GM18861 (cell line): ENCODE results near the gene ZBTB32.
"Not testable (repeated sequence)": the region's sequence is repeated elsewhere in the genome, so short reads cannot be mapped to it uniquely, and the experiment has no call there.

Experiments used
- ATAC-seq: cut with Tn5 transposase; IDR thresholded peaks from one replicate; pipeline ENCODE4 v1.9.1; 2021; ENCODE audit not compliant: unreplicated experiment

ZBTB32 gene

GRCh38 chr19:35719402-35720162 is 15.2 kb downstream of the ZBTB32 start:
- ATAC-seq = no peak

DNA sequence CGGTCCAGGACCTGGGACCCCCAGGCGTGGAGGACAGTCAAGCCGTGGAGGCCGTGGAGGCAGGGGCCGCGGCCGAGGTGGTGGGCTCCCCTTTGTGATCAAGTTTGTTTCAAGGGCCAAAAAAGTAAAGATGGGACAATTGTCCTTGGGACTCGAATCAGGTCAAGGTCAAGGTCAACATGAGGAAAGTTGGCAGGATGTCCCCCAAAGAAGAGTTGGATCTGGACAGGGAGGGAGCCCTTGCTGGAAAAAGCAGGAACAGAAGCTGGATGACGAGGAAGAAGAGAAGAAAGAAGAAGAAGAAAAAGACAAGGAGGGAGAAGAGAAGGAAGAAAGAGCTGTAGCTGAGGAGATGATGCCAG is 15.8 kb downstream of the ZBTB32 start:
- ATAC-seq = no peak

DNA sequence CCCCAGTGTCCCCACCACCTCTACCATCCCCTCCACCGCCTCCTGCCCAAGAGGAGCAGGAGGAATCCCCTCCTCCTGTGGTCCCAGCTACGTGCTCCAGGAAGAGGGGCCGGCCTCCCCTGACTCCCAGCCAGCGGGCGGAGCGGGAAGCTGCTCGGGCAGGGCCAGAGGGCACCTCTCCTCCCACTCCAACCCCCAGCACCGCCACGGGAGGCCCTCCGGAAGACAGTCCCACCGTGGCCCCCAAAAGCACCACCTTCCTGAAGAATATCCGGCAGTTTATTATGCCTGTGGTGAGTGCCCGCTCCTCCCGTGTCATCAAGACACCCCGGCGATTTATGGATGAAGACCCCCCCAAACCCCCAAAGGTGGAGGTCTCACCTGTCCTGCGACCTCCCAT is 16.3 kb downstream of the ZBTB32 start:
- ATAC-seq = no peak

- ATAC-seq = no peak
Measured at GRCh38 chr19:35721374-35721773, 17.0 kb downstream of the ZBTB32 start.

DNA sequence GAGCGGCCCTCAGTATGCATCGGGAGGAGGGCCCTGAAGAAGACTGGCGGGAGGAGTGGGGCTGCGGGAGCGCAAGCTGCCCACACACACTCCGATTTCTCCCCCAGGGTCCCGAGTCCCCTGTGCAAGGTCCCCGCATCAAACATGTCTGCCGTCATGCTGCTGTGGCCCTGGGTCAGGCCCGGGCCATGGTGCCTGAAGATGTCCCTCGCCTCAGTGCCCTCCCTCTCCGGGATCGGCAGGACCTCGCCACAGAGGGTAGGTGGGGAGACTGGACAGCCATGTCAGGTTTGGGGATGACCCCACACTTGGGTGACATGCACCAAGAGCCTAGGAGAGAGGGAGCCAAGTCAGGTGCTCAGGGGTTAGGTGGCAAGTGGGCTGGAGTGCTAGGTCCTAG is 18.1 kb downstream of the ZBTB32 start:
- ATAC-seq = no peak

GRCh38 chr19:35722897-35723296 is 18.5 kb downstream of the ZBTB32 start:
- ATAC-seq = no peak

DNA sequence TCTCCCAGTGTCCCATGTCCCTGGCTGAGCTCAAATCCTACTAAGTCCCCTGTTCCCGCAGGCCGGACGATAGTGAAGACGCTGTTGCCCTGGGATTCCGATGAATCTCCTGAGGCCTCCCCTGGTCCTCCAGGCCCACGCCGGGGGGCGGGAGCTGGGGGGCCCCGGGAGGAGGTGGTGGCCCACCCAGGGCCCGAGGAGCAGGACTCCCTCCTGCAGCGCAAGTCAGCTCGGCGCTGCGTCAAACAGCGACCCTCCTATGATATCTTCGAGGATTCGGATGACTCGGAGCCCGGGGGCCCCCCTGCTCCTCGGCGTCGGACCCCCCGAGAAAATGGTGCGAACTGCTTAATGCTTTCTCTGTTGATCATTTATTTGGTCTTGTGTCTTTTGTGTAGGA is 19.3 kb downstream of the ZBTB32 start:
- ATAC-seq = no peak

DNA sequence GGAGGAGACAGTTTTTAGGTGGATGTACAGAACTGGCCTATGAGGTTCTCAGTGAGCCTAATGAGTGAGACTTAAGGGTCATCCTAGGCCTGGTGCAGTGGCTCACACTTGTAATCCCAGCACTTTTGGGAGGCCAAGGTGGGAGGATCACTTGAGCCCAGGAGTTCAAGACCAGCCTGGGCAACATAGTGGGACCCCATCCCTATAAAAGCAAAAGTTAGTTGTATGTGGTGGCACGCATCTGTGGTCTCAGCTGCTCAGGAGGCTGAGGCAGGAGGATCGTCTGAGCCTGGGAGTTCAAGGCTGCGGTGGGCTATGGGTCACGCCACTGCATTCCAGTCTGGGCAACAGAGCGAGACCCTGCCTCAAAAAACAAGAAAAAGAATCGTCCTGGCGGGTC is 19.8 kb downstream of the ZBTB32 start:
- not testable (repeated sequence) for ATAC-seq

DNA sequence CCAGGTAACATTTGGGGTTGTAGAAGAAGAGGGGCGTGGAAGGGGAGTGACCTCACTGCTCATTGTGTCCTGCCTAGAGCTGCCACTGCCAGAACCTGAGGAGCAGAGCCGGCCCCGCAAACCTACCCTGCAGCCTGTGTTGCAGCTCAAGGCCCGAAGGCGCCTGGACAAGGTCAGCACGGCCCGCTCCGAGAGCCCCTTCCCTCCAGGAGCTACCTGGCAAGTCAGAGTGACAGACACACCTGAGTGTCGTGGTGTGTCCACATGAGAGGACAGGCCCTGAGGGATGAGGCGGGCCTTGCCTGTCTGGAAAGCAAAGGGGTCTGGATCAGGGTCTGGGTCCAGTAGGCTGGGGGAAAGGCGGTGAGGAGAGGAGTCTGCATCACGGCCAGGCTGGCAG is 20.2 kb downstream of the ZBTB32 start:
- ATAC-seq = no peak

GRCh38 chr19:35725216-35725861 is 21.0 kb downstream of the ZBTB32 start:
- no peak for ATAC-seq

DNA sequence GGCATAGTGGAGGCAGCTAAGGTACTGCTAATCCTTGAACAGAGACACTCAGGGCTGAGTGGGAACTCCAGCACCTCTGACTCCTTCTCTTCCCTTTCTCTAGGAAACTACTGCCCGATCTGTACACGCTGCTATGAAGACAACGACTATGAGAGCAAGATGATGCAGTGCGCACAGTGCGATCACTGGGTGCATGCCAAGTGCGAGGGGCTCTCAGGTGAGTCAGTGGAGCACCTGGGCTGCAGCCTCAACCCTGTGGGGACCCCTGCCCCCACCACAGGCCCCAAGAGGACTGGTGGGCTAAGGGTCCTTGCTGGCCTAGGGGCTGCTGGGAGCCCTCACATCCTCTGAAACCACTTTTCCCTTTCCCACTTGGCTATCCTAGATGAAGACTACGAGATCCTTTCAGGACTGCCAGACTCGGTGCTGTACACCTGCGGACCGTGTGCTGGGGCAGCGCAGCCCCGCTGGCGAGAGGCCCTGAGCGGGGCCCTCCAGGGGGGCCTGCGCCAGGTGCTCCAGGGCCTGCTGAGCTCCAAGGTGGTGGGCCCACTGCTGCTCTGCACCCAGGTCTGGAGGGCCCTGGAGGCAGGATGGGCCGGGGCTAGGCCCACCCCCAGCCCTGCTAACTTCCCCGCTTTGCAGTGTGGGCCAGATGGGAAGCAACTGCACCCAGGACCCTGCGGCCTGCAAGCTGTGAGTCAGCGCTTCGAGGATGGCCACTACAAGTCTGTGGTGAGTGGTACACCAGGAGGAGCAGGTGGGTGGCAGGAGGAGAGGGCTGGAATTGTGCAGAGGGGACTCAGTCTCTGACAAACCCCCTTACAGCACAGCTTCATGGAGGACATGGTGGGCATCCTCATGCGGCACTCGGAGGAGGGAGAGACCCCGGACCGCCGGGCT is 22.9 kb downstream of the ZBTB32 start:
- ATAC-seq = no peak

DNA sequence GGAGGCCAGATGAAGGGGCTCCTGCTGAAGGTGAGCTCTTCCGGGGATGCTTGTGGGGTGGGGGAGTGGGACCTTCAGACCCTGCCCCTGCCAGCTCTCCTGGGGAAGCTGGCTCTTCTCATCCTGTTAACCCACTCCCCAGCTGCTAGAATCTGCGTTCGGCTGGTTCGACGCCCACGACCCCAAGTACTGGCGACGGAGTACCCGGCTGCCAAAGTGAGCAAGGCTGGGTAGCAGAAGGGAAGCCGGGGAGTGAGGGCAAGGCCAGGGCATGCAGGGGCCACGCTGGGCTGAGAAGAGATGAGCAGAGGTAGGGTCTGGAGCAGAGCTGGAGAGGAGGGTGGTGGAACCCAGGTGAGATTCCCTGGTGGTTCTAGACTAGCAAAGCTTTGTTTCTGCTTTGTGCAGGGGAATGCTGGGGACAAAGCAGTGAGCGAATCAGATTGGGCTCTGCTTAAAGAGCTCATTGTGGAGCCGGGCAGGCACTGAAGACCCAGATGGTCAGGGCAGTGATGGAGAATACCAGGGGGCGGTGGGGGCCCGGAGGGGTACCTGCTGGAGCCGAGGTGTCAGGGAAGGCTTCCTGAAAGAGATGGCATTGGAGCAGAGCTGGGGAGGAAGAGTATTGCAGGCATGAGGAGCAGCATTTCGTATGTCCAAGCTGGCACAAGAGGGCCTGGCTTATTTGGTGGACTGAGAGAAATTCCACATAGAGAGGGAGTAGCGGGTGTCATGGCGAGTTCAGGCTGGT is 23.8 kb downstream of the ZBTB32 start:
- ATAC-seq = no peak

- no peak for ATAC-seq
Measured at GRCh38 chr19:35729021-35729420, 24.7 kb downstream of the ZBTB32 start.

- no peak for ATAC-seq
Measured at GRCh38 chr19:35729763-35730162, 25.4 kb downstream of the ZBTB32 start.

- ATAC-seq = no peak
Measured at GRCh38 chr19:35730326-35730725, 26.0 kb downstream of the ZBTB32 start.

DNA sequence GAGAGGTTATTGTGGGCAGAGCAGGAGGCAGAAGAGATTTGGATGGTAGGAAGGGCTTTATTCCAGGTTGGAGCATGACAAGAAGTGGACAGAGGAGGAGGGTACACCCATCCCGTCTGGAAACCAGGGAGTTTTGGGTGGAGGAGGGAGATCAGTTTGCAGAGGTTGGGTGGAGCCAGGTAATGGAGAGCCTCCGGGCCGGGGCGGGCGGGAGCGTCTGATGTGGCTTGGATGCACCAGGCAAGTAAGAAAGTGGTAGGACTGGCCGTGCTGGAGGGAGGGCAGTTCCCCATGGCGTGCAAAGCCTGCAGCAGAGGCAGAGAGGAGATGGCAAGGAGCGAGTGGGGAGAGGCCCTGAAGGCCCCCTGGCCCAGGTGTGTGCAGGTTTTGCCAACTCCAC is 27.0 kb downstream of the ZBTB32 start:
- no peak for ATAC-seq

DNA sequence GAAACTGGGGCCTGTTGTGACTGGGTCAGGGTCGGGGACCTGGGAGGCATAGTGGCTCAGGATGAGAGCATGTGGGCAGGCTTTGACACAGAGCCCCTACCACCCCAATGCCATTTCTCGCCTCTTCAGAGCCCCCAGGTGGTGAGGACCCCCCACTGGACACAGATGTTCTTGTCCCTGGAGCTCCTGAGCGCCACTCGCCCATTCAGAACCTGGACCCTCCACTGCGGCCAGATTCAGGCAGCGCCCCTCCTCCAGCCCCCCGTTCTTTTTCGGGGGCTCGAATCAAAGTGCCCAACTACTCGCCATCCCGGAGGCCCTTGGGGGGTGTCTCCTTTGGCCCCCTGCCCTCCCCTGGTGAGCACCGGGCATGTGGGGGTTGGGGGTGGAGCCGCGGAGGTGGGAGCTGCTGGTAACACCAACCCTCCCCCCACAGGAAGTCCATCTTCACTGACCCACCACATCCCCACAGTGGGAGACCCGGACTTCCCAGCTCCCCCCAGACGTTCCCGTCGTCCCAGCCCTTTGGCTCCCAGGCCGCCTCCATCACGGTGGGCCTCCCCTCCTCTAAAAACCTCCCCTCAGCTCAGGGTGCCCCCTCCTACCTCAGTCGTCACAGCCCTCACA is 27.5 kb downstream of the ZBTB32 start:
- no peak for ATAC-seq

GRCh38 chr19:35732540-35733179 is 28.3 kb downstream of the ZBTB32 start:
- ATAC-seq = no peak

DNA sequence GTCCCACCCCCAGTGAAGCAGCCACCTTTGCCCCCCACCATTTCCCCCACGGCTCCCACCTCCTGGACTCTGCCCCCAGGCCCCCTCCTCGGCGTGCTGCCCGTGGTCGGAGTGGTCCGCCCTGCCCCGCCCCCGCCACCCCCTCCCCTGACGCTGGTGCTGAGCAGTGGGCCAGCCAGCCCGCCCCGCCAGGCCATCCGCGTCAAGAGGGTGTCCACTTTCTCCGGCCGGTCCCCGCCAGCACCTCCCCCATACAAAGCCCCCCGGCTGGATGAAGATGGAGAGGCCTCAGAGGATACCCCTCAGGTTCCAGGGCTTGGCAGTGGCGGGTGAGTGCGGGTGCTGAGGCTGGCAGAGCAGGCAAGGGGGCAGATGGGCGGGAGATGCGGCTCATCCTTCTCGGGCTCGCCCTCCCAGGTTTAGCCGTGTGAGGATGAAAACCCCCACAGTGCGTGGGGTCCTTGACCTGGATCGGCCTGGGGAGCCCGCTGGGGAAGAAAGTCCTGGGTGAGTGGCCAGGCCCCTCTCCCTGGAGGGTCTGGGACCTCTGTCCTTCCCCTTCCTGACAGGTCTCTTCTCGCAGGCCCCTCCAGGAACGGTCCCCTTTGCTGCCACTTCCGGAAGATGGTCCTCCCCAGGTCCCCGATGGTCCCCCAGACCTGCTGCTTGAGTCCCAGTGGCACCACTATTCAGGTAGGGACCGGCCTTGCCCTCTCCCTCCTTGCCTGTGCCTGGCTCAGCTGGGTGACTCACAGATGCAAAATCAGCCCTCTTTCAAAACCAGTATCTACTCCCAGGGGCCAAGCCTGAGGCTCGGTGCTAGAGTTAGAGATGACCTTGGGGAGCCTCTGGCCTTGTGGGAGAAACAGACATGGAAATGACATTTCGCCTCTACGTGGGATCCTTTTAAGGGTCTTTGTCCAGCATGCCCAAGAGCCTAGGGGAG is 29.1 kb downstream of the ZBTB32 start:
- ATAC-seq = no peak
